GM19023 (cell line): Measurements from ENCODE around the gene NRK.
"Not testable (repeated sequence)": the region's sequence is repeated elsewhere in the genome, so short reads cannot be mapped to it uniquely, and the experiment has no call there.

Experiments
- ATAC-seq: cut with Tn5 transposase; IDR thresholded peaks from one replicate; pipeline ENCODE4 v1.9.1; 2021; ENCODE audit warnings: mild to moderate bottlenecking, moderate library complexity; ENCODE audit not compliant: unreplicated experiment

NRK gene

DNA sequence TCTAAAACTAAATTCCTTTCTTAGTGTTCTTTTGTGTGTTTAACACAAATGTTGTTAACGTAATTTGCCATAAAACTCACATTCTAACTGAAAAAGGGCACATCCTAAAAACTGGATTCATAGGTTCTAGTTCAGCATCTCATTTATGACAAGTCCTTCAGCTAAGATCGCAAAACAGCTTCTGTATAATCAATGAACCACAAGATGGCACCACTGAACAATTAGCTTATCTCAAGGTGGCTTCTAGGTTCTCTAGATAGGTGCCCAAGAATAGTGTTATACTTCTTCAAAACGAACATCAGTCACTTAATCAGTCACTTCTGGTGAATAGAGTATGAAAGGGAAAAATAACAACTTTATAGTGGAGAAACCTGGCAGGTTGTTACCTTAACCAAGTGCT, 54.3 kb downstream of the NRK start:
- no peak for ATAC-seq

DNA sequence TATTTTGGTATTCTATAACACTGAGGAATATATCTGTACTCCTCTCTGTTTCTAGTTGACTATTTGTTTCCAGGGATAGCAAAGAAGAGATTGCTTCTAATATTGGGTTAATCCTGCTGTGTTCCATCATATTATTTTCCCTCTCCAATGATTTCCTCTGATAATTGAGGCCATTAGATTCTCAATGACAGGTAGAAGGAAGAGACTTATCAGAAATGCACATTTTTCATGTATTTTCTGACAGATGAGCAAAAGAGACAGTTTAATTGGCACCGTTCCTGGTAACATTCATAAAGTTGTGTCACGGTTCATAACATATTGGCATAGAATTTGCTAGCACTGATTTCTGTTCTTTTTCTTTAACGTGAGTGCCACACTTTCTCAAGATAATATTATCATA, 58.2 kb downstream of the NRK start:
- no peak for ATAC-seq

DNA sequence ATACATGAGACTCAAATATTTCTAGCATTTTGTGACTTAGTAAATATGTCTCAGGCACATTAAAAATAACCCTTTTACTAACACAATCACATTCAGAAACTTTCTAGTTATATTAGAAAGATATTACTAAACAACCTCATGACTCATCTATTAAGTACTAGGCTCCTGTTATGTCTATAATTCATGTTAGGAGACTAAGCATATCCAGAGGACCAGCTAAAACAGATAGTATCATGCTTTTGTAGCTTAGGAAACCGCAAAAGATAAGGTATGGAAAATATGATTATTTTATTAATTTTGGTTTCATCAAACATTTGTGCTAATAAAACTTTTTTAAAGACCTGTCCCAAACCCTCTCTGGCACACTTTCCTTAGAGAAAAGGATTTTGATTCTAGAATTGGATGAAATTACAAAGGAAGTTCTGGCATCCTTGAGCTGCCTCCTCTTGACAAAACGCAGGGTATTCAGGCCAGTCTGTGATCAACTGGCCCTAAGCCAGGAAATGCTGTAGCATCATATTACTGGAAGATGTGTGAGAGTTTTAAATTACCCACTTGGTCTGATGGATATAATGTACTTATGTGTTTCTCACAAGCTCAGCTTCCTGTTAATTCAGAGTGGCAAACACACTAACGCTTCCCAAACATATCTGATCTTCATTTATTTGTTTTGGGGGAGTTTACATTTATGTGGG, 60.4 kb downstream of the NRK start:
- ATAC-seq = no peak

DNA sequence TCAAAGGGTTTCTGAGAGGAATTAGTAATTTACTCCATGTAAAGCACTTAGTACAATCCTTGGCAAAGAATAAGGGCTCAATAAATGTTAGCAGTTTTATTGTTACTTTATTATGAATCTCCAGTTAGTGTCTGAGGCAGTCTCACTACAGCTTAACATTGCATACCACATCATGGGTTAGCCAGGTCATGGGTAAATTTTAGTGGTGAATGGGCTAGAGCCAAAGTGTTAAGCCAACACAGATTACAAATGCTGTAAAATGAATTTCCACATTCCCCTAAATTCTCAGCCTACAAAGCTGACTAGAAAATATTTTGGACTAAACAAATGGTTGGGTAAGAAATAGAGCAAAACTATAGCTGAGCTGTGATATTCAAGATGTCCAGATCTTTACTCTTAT, 72.4 kb downstream of the NRK start:
- ATAC-seq = no peak

DNA sequence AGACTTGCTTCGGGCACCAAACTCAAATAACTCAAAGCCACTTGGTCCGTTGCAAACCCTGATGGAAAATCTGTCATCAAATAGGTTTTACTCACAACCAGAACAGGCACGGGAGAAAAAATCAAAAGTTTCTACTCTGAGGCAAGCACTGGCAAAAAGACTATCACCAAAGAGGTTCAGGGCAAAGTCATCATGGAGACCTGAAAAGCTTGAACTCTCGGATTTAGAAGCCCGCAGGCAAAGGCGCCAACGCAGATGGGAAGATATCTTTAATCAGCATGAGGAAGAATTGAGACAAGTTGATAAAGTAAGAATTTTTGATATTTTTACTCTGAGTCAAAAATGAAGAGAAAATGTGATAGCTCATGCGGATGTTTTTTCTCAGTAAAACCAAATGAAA, 87.2 kb downstream of the NRK start:
- no peak for ATAC-seq

DNA sequence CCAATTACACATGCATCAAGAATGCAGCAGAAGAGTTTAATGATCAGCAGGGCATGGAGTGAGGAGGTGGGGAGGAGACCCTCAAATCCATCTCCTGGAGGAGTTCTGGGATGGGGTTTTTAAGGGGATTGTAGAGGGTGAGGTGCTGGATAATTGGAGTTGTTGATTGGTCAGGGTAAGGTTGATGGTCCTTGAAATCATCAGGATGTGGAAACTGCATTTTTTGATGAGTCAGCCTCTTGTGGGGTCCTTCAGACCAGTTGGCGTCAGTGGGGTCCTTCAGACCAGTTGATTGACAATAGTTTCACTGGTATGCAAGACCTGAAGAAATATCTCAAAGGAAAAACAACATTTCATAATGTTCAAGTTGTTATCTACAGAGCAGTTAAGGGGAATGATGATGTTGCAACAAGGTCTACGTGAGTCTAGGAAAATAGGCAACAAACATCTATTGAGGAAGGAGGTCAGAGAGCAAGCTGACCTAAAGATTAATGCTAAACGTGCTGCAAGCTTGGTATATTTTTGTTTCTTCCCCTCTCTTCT, 88.3 kb downstream of the NRK start:
- ATAC-seq = no peak

DNA sequence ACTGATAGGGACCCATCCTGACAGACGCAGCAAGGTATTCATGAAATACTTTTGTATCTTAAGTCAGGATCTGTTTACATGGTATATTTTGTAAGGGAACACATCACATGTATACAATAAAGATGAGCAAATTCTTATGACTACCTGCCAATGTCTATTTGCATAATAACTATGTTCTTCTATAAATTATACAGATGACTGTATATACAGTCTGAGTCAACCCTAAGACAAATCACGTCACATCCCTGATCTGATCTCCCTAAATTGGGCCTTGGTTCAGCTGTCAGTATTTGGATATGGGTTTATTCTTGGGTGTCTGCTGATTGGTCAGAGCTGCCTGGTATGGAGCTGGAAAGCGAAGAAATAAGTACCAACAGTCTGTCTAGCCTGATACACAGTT, 122.9 kb downstream of the NRK start:
- ATAC-seq = no peak

DNA sequence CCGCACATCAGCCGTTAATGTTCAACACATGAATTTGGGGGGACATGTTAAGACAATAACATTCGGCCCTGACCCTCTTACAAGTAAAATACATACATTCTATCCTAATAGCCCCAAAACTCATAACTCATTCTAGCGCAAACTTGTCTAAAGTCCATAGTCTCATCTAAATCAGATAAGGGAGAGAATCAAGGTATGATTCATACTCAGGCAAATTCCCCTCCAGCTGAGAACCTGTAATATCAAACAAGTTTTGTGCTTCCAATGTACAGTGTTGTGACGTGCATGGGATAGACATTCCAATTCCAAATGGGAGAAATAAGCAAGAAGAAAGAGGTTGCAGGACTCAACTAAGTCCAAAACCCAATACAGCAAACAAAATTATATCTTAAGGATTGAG, 147.1 kb downstream of the NRK start:
- ATAC-seq = no peak

DNA sequence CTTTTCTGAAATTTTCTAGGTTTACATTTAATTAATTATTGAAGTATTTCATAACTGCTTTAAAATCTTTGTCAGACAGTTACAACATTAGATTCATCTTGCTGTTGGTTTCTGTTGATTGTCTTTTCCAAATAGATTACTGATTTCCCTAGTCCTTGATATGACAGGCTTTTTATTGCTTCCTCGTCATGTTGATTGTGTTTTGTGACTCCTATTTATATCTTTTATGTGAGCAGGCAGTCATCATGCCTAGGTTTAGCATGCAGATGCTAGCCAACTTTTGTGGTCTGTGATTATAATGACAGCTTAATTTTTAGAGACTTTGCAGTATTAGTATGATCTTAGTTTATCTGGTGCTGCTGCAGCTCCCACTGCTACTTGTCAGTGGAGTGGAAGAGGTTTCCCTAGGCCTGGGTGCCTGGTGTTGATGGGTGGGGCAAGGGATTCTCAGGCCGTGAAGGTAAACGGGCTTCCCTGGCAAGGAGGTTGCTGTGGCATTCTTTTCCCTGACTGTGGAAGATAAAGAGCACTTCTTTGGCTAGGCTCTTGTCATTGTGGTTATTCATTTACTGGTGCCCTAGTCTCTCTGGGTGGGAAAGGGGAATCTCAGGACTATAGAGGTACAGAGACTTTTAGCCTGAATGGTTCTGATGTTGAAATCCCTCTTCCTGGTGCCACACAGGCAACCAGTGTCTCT, 150.5 kb downstream of the NRK start:
- ATAC-seq = no peak

DNA sequence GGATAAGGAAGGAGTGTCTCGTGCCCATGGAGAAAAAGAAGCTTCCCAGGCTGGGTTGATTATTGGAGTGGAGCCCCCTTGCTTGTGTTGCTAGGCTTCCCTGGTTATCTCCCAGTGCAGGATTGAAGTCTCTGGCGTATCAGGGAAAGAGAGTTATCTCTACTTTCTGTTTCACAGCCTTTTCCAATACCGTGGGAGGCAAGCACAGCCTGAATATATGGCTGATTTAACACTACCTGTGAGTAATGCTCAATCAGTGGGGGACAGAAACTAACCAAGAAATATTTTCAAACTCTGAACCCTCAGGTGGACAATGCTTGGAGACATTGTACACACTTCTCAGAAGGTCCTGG, 151.0 kb downstream of the NRK start:
- no peak for ATAC-seq

DNA sequence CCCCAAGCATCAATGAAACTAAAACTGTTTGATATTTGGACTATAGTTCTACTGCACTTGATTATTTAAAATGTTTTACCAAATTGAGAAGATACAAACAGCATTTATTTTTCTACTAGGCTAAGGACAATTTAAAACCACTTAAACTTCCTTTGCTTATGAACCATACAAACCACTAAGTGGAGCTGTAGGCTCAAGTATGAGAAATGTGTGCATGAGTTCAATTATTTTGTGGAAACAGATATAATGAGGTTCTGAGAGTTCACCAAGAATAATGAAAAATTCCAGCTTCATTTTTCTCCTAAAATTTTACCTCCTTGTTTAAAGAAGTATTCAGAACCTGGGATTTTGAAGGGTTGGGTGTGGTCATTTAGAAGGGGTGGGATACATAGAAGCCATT, 153.0 kb downstream of the NRK start:
- no peak for ATAC-seq

DNA sequence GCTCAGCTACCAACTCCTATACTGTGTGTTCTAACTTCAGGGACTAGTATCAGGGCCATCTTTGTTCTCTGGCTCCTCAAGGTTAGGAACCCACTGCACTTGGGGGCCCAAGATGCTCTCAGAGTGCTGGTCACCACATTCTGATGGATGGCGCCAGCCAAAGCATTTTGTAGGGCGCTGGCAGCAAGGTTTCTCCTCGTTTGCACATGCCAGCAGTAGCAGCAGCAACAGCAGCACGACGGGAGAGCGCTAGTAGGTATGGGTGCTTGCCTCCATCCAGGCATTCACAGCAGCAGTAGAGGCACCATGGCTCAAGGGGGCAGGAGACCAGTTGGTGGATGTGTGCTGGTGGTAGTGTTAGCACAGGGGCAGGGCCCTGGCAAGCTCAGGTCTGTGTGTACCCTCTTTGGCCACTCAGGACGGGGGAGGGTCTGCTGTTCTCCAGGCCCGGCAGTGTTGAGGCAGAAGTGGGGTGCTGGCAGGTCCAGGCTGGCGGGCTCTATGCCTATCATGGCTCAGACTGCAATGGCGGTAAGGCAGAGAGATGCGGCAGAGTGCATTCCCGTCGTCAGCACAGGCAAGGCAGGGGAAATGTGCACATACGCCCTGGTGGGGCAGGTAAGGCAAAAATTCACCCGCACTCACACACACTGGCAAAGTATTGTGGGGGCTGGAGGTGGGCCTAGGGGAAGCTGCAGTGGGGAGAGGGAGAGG, 159.6 kb downstream of the NRK start:
- no peak for ATAC-seq

DNA sequence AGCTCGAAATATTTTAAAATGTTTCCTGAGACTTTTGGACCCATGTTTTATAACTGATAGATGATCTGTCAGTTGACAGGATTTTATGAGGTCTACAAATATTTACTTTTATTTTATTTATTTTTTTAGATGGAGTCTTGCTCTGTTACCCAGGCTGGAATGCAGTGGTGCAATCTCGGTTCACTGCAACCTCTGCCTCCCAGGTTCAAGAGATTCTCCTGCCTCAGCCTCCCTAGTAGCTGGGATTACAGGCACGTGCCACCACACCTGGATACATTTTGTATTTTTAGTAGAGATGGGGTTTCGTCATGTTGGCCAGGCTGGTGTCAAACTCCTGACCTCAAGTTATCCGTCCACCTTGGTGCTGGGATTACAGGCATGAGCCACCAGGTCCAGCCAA, 166.1 kb downstream of the NRK start:
- not testable (repeated sequence) for ATAC-seq

DNA sequence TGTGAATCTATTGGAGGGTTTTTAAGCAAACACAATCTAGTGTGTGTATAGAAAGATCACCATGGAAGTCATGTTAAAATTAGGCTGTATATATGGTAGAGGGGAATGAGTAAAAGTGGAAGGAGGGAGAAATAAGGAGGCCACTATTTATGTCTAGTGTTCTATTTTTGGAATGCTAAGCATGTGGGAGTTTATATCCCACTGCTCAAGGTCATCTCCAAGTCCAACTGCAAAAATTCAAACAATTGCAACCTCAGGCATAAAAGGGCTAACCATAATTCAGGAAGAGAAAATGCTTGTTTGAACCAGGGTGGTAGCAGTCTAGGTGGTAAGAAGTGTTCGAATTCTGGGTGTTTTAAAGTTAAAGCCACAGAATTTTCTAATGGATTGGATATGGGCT, 177.0 kb downstream of the NRK start:
- no peak for ATAC-seq

DNA sequence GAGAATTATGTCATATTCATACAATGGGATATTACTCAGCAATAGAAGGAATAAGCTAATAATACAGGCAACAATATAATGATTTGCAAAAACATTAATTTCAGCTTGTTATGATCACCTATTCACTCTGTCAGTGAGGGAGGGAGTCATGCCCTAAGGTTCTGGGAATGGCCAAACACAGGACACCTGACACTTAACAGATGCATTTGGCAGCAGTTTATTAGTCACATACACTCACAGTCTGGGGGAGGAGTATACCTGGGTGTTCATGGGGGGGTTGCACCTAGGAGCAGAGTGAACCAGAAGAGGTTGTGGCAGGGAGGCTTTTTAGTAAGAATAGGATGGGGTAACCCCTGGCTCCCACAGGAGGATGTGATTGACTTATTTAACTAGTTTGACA, 177.9 kb downstream of the NRK start:
- no peak for ATAC-seq

DNA sequence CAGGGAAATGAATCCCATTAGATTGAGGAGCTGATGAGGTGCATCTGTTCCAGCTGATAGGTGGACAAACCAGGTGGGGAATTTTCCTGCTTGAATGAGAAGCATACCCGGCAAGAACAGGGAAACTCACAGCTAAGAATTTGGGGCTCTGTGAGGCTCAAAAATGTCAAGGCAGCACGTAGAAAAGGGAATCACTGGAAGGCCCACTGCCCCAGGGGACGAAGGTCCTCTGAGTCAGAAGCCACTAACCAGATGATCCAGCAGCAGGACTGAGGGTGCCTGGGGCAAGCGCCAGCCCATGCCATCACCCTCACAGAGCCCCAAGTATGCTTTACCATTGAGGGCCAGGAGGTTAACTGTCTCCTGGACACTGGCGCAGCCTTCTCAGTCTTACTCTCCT, 178.3 kb downstream of the NRK start:
- not testable (repeated sequence) for ATAC-seq

DNA sequence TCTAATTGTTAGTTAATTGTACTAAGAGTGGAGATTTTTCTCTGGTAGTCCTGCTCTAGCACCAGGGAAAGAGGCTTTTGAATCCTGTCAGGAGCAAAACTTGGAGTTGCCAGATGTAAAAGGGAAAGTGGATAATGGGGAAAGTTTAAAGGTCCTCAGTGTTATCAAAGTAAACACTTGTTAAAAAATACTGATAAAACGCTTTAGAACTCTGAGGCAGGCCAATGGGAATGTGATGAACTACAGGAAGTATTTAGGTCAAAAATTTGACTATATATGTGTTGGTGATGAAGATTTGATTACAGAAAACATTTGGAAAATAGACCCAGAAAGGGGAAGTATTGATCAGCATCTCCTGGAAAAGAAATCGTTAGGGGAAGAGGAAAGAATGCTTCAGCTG, 183.3 kb downstream of the NRK start:
- ATAC-seq = no peak

DNA sequence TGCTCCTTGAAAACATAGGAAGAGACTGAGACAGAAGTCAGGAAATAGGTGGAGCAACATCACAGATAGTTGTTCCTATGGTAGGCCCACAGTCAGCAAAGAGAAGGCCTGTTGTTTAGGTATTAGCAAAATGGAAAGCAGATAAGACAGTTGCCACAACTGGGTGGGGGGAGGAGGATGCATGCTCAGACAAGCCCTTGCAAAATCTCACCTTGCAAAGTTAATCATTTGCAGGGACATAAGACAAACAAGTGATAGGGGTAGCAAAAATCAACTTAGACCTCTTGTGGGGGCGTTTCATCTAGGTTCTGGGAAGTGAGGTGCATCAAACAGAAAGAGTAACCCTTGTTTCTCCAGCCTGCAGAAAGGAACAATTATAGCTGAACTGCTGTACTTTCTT, 185.5 kb downstream of the NRK start:
- ATAC-seq = no peak
